Measurements from ENCODE around the gene PHF21A.

GRCh38 chr11:46036969-46037368, 84.3 kb downstream of the PHF21A start:
- TF ChIP-seq SP1 (CRISPR knock-in tag; conservative IDR thresholded peaks at IDR 0.05), result no peak
- TF ChIP-seq, protein P1, sequence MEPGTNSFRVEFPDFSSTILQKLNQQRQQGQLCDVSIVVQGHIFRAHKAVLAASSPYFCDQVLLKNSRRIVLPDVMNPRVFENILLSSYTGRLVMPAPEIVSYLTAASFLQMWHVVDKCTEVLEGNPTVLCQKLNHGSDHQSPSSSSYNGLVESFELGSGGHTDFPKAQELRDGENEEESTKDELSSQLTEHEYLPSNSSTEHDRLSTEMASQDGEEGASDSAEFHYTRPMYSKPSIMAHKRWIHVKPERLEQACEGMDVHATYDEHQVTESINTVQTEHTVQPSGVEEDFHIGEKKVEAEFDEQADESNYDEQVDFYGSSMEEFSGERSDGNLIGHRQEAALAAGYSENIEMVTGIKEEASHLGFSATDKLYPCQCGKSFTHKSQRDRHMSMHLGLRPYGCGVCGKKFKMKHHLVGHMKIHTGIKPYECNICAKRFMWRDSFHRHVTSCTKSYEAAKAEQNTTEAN (CRISPR knock-in tag; IDR thresholded peaks at IDR 0.05), result no peak

All from WTC11 (cell line).